Prostate gland (tissue), 2 donors: ENCODE data around the gene LAPTM4A.

Source experiments
- CTCF ChIP-seq, 4 experiments: fragments of 200-600 bp in 2 of 4; fragments of 450-650 bp in 2 of 4; sonication (generic) in 2 of 4; IDR thresholded peaks; 1 replicate in 3 of 4; 2 replicates in 1 of 4; pipeline ENCODE4 v1.5.1; 2016 to 2019; ENCODE audit warnings: antibody characterized with exemption in 4 of 4, mild to moderate bottlenecking in 2 of 4, moderate library complexity in 2 of 4
- POLR2AphosphoS5 ChIP-seq: sonication (generic); formaldehyde crosslinking; IDR thresholded peaks from one replicate; pipeline ENCODE4 v1.6.1; 2017; ENCODE audit warnings: antibody characterized with exemption

- TF ChIP-seq CTCF (IDR thresholded peaks at IDR 0.05) (no peak), POLR2AphosphoS5 (no peak)
These were observed 40.0 kb upstream of the LAPTM4A start for GRCh38 chr2:20091305-20091991.
